ENCODE measurements around the gene GPATCH4.
"Not testable (repeated sequence)": the region's sequence is repeated elsewhere in the genome, so short reads cannot be mapped to it uniquely, and the experiment has no call there.

The GPATCH4 gene

GRCh38 chr1:156571919-156572662, 29.2 kb downstream of the GPATCH4 start, which contains the start of gene IQGAP3:
Gene IQGAP3, minus strand, starts transcription at chr1:156572565. Its CDS starts 36 bp downstream, at chr1:156572529.
- peak; percentile 88 to 97 for DNase-seq

- no peak for DNase-seq
Measured at GRCh38 chr1:156571261-156571852, 29.9 kb downstream of the GPATCH4 start.

- DNase-seq, result no peak
Measured at GRCh38 chr1:156566436-156566835, 34.8 kb downstream of the GPATCH4 start.

GRCh38 chr1:156565519-156565918, 35.8 kb downstream of the GPATCH4 start:
- no peak for DNase-seq

GRCh38 chr1:156560585-156561163, 40.6 kb downstream of the GPATCH4 start:
- DNase-seq, result no peak

- DNase-seq, result no peak
Measured at GRCh38 chr1:156559797-156560385, 41.4 kb downstream of the GPATCH4 start.

- no peak for DNase-seq
Measured at GRCh38 chr1:156559086-156559796, 42.0 kb downstream of the GPATCH4 start.

GRCh38 chr1:156556354-156556753, 44.9 kb downstream of the GPATCH4 start:
- peak; percentile 59 to 85 for DNase-seq

GRCh38 chr1:156555715-156556114, 45.6 kb downstream of the GPATCH4 start:
- no peak for DNase-seq

GRCh38 chr1:156554971-156555370, 46.3 kb downstream of the GPATCH4 start:
- no peak for DNase-seq

GRCh38 chr1:156553860-156554485, 47.3 kb downstream of the GPATCH4 start:
- DNase-seq, result no peak

GRCh38 chr1:156552937-156553336, 48.3 kb downstream of the GPATCH4 start:
- DNase-seq, result not testable (repeated sequence)

GRCh38 chr1:156552518-156552917, 48.8 kb downstream of the GPATCH4 start:
- no peak for DNase-seq

- DNase-seq, result no peak
Measured at GRCh38 chr1:156551869-156552268, 49.4 kb downstream of the GPATCH4 start.

GRCh38 chr1:156551066-156551643, 50.1 kb downstream of the GPATCH4 start:
- DNase-seq, result no peak

- DNase-seq, result no peak
Measured at GRCh38 chr1:156550346-156550745, 50.9 kb downstream of the GPATCH4 start.

- DNase-seq, result no peak
Measured at GRCh38 chr1:156549831-156550230, 51.4 kb downstream of the GPATCH4 start.

- DNase-seq, result no peak
Measured at GRCh38 chr1:156549390-156549789, 51.9 kb downstream of the GPATCH4 start.

- no peak for DNase-seq
Measured at GRCh38 chr1:156547982-156548381, 53.3 kb downstream of the GPATCH4 start.

- no peak for DNase-seq
Measured at GRCh38 chr1:156547434-156547833, 53.8 kb downstream of the GPATCH4 start.

- no peak for DNase-seq
Measured at GRCh38 chr1:156546267-156546666, 55.0 kb downstream of the GPATCH4 start.

- no peak for DNase-seq
Measured at GRCh38 chr1:156544592-156545102, 56.6 kb downstream of the GPATCH4 start.
